C4-2B (cell line): ENCODE data around the gene HS2ST1.
"Not testable (repeated sequence)": the region's sequence is repeated elsewhere in the genome, so short reads cannot be mapped to it uniquely, and the experiment has no call there.

ENCODE experiments used
- H3K27ac ChIP-seq: fragments of 450-650 bp; 2 replicates; pipeline ENCODE4 v1.5.1; 2017
- ZFX ChIP-seq: fragments of 450-650 bp; IDR thresholded peaks from 2 replicates; pipeline ENCODE4 v1.6.1; 2017
- TF ChIP-seq, protein P1 (sequence below): fragments of 450-650 bp; conservative IDR thresholded peaks from 2 replicates; pipeline ENCODE4 v1.5.1; 2017; ENCODE audit warnings: mild to moderate bottlenecking

The HS2ST1 gene

GRCh38 chr1:86887479-86888162 is 26.8 kb upstream of the HS2ST1 start:
- no peak for TF ChIP-seq ZFX
- no peak overlapping the region for H3K27ac ChIP-seq

DNA sequence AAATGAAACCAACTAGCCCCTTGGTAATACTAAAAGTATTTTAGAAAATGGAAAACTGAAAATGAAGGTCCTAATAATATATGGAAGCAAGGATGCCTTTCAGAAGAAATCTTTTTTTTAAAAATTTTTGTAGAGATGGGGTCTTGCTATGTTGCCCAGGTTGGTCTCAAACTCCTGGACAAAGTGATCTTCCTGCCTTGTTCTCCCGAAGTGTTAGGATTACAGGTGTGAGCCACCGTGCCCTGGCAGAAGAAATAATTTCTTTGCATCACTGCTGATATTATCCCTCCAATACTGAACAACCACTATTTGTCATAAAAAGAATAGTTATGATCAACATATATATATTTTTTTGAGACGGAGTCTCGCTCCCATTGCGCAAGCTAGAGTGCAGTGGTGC is 26.1 kb upstream of the HS2ST1 start:
- H3K27ac ChIP-seq = no peak overlapping the region
- no peak for TF ChIP-seq ZFX
- TF ChIP-seq, protein P1, sequence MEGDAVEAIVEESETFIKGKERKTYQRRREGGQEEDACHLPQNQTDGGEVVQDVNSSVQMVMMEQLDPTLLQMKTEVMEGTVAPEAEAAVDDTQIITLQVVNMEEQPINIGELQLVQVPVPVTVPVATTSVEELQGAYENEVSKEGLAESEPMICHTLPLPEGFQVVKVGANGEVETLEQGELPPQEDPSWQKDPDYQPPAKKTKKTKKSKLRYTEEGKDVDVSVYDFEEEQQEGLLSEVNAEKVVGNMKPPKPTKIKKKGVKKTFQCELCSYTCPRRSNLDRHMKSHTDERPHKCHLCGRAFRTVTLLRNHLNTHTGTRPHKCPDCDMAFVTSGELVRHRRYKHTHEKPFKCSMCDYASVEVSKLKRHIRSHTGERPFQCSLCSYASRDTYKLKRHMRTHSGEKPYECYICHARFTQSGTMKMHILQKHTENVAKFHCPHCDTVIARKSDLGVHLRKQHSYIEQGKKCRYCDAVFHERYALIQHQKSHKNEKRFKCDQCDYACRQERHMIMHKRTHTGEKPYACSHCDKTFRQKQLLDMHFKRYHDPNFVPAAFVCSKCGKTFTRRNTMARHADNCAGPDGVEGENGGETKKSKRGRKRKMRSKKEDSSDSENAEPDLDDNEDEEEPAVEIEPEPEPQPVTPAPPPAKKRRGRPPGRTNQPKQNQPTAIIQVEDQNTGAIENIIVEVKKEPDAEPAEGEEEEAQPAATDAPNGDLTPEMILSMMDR = no peak

- H3K27ac ChIP-seq = not testable (repeated sequence)
These were observed 15.0 kb upstream of the HS2ST1 start for GRCh38 chr1:86899401-86899800.

GRCh38 chr1:86905875-86906274 is 8.6 kb upstream of the HS2ST1 start:
- H3K27ac ChIP-seq = no peak overlapping the region
- TF ChIP-seq, protein P1 = no peak
- TF ChIP-seq ZFX = no peak

GRCh38 chr1:86906419-86906818 is 8.0 kb upstream of the HS2ST1 start:
- H3K27ac ChIP-seq = no peak overlapping the region
- TF ChIP-seq, protein P1 = no peak
- no peak for TF ChIP-seq ZFX

DNA sequence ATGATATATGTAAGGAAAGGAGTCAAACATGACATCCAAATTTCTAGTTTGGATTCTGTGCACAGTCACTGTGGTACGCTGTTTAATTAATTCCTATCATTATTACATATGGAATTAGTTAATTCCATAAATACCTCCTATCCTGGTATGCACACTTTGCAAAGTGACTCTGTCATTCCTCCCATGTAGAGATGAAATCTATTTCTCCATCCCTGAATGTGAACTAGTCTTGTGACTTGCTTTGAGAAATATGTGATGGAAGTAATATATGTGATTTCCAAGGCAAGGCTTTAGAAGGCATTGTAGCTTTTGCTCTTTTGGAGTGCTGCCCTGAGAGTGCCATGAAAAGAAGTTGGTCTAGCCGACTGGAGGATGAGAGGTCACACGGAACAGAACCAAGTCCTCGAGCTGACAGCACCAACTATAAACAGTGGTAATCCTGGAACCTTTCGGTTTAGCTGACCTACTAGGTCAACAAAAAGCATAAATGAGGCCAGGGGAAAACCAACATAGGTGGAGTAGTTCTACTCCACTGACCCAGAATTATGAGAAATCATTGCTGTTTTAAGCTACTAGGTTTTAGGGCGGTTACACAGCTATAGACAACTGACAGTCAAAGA is 2.0 kb upstream of the HS2ST1 start:
- no peak overlapping the region for H3K27ac ChIP-seq
- TF ChIP-seq, protein P1 = no peak
- no peak for TF ChIP-seq ZFX

DNA sequence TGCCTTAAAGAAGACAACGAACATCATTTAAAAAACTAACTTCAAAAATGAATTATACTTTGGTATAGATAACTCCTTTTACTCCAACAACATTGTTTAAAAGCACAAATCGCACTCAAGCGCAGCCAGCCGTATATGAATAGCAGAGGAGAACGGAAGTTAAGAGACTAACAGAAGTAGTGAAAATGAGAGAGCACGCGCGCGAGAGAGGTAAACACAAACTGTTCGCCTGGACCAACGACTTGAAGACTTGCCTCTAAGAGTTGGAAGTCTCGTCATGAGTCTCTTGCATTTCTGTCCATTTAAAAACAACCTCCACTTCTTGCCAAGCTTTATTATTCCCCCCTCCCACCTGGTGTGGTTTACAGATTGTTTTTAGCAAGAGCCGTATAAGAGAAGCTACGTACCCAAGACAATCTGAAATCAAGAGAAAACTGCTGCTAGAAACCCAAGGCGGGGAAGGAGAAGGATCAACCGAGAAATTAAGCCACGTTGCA is 988 bp upstream of the HS2ST1 start:
- no peak for TF ChIP-seq ZFX
- TF ChIP-seq, protein P1 = no peak
- peak overlapping the region; percentile 87 for H3K27ac ChIP-seq

- no peak for TF ChIP-seq ZFX
- TF ChIP-seq, protein P1 = no peak
These were observed 387 bp upstream of the HS2ST1 start, which contains the start of gene SELENOF for GRCh38 chr1:86913896-86914600. Gene SELENOF (minus strand): TSS chr1:86914126. CDS start chr1:86914111, 15 bp downstream.

More at GRCh38 chr1:86913896-86914600, 387 bp upstream of the HS2ST1 start, which contains the start of gene SELENOF:
- H3K27ac ChIP-seq = peak within 1 kb of the TSS; percentile 87
